Superior temporal gyrus (tissue), 1 donor: ENCODE data around the gene KAT2B.
"Not testable (repeated sequence)": the region's sequence is repeated elsewhere in the genome, so short reads cannot be mapped to it uniquely, and the experiment has no call there.

ENCODE experiments used
- DNase-seq: peaks from one replicate; pipeline ENCODE4 v3.0.0-alpha.2; 2016; ENCODE audit errors: extremely low spot score

Gene KAT2B

GRCh38 chr3:20041197-20041780, 1.0 kb downstream of the KAT2B start:
- DNase-seq: peak; percentile 91

- no peak for DNase-seq
Measured at GRCh38 chr3:20042331-20042730, 2.1 kb downstream of the KAT2B start.

- peak; percentile 58 for DNase-seq
Measured at GRCh38 chr3:20043396-20043795, 3.1 kb downstream of the KAT2B start.

GRCh38 chr3:20043825-20044224, 3.6 kb downstream of the KAT2B start:
- no peak for DNase-seq

- DNase-seq: not testable (repeated sequence)
Measured at GRCh38 chr3:20045141-20045540, 4.9 kb downstream of the KAT2B start.

- no peak for DNase-seq
Measured at GRCh38 chr3:20046556-20046955, 6.3 kb downstream of the KAT2B start.

- no peak for DNase-seq
Measured at GRCh38 chr3:20047341-20047779, 7.1 kb downstream of the KAT2B start.

GRCh38 chr3:20047976-20048883, 8.0 kb downstream of the KAT2B start:
- peak; percentile 71 for DNase-seq

GRCh38 chr3:20051123-20051806, 11.0 kb downstream of the KAT2B start:
- no peak for DNase-seq

- no peak for DNase-seq
Measured at GRCh38 chr3:20052851-20053250, 12.6 kb downstream of the KAT2B start.

- DNase-seq: peak; percentile 53
Measured at GRCh38 chr3:20054549-20054987, 14.3 kb downstream of the KAT2B start.

GRCh38 chr3:20055020-20055775, 15.0 kb downstream of the KAT2B start:
- DNase-seq: peak; percentile 55

GRCh38 chr3:20055842-20056241, 15.6 kb downstream of the KAT2B start:
- DNase-seq: no peak

GRCh38 chr3:20056725-20057611, 16.7 kb downstream of the KAT2B start:
- no peak for DNase-seq

- no peak for DNase-seq
Measured at GRCh38 chr3:20057612-20058180, 17.4 kb downstream of the KAT2B start.

GRCh38 chr3:20059929-20060328, 19.7 kb downstream of the KAT2B start:
- no peak for DNase-seq

GRCh38 chr3:20060974-20061685, 20.9 kb downstream of the KAT2B start:
- DNase-seq: no peak

GRCh38 chr3:20062996-20063395, 22.8 kb downstream of the KAT2B start:
- DNase-seq: no peak

- DNase-seq: no peak
Measured at GRCh38 chr3:20064387-20064786, 24.1 kb downstream of the KAT2B start.
